A549 (cell line): ENCODE results near the gene AP1M1.

Experiments
- CTCF ChIP-seq: fragments of >200 bp; sonication (Bioruptor Twin); formaldehyde crosslinking; IDR thresholded peaks from 3 replicates; pipeline ENCODE4 v1.5.1; 2016
- JUNB ChIP-seq: fragments of >200 bp; sonication (Bioruptor Twin); formaldehyde crosslinking; IDR thresholded peaks from 2 replicates; pipeline ENCODE4 v1.6.1; 2016
- KDM1A ChIP-seq: fragments of 200-600 bp; sonication (generic); IDR thresholded peaks from 2 replicates; pipeline ENCODE4 v1.6.1; 2016; ENCODE audit warnings: low read depth, mild to moderate bottlenecking
- KDM5A ChIP-seq: fragments of 200-600 bp; sonication (generic); IDR thresholded peaks from 2 replicates; pipeline ENCODE4 v1.6.1; 2016; ENCODE audit warnings: antibody characterized with exemption, mild to moderate bottlenecking
- PHF8 ChIP-seq: fragments of 200-600 bp; sonication (generic); IDR thresholded peaks from 2 replicates; pipeline ENCODE4 v1.6.1; 2016; ENCODE audit warnings: low read depth, mild to moderate bottlenecking, antibody characterized with exemption, moderate library complexity, borderline replicate concordance
- POLR2A ChIP-seq: IDR thresholded peaks from 2 replicates; pipeline ENCODE4 v1.6.1; 2012; ENCODE audit warnings: mild to moderate bottlenecking, low read length
- POLR2AphosphoS2 ChIP-seq: conservative IDR thresholded peaks from 2 replicates; pipeline ENCODE4 v1.6.1; 2012; ENCODE audit warnings: low read length, improper control_type of control experiment, inconsistent platforms
- RAD21 ChIP-seq, 2 experiments: fragments of >200 bp in 1 of 2; sonication (Bioruptor Twin) in 1 of 2; formaldehyde crosslinking in 1 of 2; IDR thresholded peaks in 1 of 2; conservative IDR thresholded peaks in 1 of 2; 2 replicates in 1 of 2; 3 replicates in 1 of 2; pipeline ENCODE4 v1.6.1; 2012 to 2018; ENCODE audit warnings: inconsistent platforms in 1 of 2
- USF2 ChIP-seq: fragments of 450-650 bp; IDR thresholded peaks from 2 replicates; pipeline ENCODE4 v1.6.1; 2014; ENCODE audit warnings: antibody characterized with exemption
- TF ChIP-seq, protein P1 (sequence below): fragments of 250-450 bp; sonication (Bioruptor Pico); IDR thresholded peaks from 2 replicates; pipeline ENCODE4 v1.5.0; 2021; ENCODE audit warnings: mild to moderate bottlenecking, moderate library complexity, borderline replicate concordance
- TF ChIP-seq, protein P2 (sequence below): IDR thresholded peaks from 2 replicates; pipeline ENCODE4 v1.6.1; 2012

GRCh38 chr19:16206046-16206605 lies 8.4 kb downstream of the AP1M1 start:
- TF ChIP-seq USF2: no peak
- TF ChIP-seq, protein P1, sequence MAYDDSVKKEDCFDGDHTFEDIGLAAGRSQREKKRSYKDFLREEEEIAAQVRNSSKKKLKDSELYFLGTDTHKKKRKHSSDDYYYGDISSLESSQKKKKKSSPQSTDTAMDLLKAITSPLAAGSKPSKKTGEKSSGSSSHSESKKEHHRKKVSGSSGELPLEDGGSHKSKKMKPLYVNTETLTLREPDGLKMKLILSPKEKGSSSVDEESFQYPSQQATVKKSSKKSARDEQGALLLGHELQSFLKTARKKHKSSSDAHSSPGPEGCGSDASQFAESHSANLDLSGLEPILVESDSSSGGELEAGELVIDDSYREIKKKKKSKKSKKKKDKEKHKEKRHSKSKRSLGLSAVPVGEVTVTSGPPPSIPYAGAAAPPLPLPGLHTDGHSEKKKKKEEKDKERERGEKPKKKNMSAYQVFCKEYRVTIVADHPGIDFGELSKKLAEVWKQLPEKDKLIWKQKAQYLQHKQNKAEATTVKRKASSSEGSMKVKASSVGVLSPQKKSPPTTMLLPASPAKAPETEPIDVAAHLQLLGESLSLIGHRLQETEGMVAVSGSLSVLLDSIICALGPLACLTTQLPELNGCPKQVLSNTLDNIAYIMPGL (CRISPR knock-in tag): no peak
- no peak for TF ChIP-seq JUNB
- TF ChIP-seq RAD21 (conservative IDR thresholded peaks at IDR 0.05 in 1 of 2, IDR thresholded peaks at IDR 0.05 in 1 of 2): no peak
- TF ChIP-seq CTCF: no peak
- no peak for TF ChIP-seq PHF8
- TF ChIP-seq, protein P2, sequence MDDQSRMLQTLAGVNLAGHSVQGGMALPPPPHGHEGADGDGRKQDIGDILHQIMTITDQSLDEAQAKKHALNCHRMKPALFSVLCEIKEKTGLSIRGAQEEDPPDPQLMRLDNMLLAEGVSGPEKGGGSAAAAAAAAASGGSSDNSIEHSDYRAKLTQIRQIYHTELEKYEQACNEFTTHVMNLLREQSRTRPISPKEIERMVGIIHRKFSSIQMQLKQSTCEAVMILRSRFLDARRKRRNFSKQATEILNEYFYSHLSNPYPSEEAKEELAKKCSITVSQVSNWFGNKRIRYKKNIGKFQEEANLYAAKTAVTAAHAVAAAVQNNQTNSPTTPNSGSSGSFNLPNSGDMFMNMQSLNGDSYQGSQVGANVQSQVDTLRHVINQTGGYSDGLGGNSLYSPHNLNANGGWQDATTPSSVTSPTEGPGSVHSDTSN: no peak
- no peak for TF ChIP-seq POLR2AphosphoS2
- TF ChIP-seq POLR2A: no peak
- TF ChIP-seq KDM1A: no peak
- no peak for TF ChIP-seq KDM5A
